ENCODE measurements around the gene CAMKMT.

CAMKMT gene

DNA sequence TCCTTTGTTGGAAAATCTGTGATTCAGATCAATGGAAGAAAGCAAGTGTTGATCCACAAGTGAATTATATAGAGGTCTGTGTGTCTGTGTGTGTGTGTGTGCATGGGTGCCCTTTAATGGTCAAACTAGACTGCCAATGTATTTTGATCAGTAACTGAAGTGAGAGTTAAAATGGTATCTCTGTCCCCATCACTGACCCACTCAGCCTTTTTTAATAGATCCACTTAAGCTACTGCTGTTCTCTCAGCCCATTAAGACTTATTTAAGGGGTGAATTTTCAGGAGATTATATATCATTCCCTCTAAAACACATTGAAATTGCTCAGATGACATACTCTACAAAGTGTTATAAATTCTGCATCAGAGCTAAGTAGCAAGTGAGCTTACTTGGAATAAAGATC lies 386.0 kb downstream of the CAMKMT start:
- H3K27me3 Mint-ChIP-seq: no peaks in the 10 kb centered on the region
- no peak overlapping the region for H3K4me3 Mint-ChIP-seq
- H3K4me1 Mint-ChIP-seq (ENCODE audit: low read depth): no peaks in the 10 kb centered on the region
- H3K9me3 Mint-ChIP-seq (ENCODE audit: low read depth): no peaks in the 10 kb centered on the region
- H3K36me3 Mint-ChIP-seq: peaks cover 41% of the 10 kb centered on the region
- no peak overlapping the region for H3K27ac Mint-ChIP-seq

- no peaks in the 10 kb centered on the region for H3K9me3 Mint-ChIP-seq (ENCODE audit: low read depth)
- H3K4me1 Mint-ChIP-seq (ENCODE audit: low read depth): peaks cover 3% of the 10 kb centered on the region
- H3K36me3 Mint-ChIP-seq: peaks cover 32% of the 10 kb centered on the region
- H3K27me3 Mint-ChIP-seq: no peaks in the 10 kb centered on the region
- no peak overlapping the region for H3K27ac Mint-ChIP-seq
- no peak overlapping the region for H3K4me3 Mint-ChIP-seq
Measured at GRCh38 chr2:44751754-44752479, 390.2 kb downstream of the CAMKMT start.

GRCh38 chr2:44752761-44753160 lies 391.0 kb downstream of the CAMKMT start:
- Mint-ChIP-seq H3K27me3 (no peaks in the 10 kb centered on the region), H3K4me1 (ENCODE audit: low read depth) (peaks cover 3% of the 10 kb centered on the region), H3K36me3 (peaks cover 27% of the 10 kb centered on the region), H3K9me3 (ENCODE audit: low read depth) (no peaks in the 10 kb centered on the region), H3K27ac (no peak overlapping the region), H3K4me3 (no peak overlapping the region)

GRCh38 chr2:44753552-44754285 lies 392.0 kb downstream of the CAMKMT start:
- Mint-ChIP-seq H3K4me3 (no peak overlapping the region), H3K27ac (no peak overlapping the region), H3K4me1 (ENCODE audit: low read depth) (peaks cover 3% of the 10 kb centered on the region), H3K36me3 (peaks cover 27% of the 10 kb centered on the region), H3K9me3 (ENCODE audit: low read depth) (no peaks in the 10 kb centered on the region), H3K27me3 (no peaks in the 10 kb centered on the region)

DNA sequence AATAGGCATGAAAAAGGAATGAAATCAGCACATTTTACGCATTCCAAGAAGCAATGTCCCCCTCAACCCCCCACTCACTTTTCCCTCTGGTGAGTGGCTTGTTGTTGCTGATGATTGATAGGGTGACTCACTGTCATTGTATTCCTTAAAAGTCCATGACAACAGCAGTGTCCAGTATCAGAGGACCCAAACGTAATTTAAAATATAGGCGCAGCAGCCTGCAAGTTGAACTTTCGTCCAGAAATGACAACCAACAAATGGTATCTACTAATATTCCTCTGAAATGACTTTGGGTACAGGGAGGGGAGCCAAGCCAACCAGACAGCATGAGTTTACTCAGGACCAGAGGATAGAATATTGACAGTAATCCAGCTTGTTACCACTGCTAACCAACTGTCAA lies 396.8 kb downstream of the CAMKMT start:
- no peak overlapping the region for H3K4me3 Mint-ChIP-seq
- no peak overlapping the region for H3K27ac Mint-ChIP-seq
- peaks cover 15% of the 10 kb centered on the region for H3K36me3 Mint-ChIP-seq
- no peaks in the 10 kb centered on the region for H3K9me3 Mint-ChIP-seq (ENCODE audit: low read depth)
- H3K4me1 Mint-ChIP-seq (ENCODE audit: low read depth): no peaks in the 10 kb centered on the region
- H3K27me3 Mint-ChIP-seq: no peaks in the 10 kb centered on the region

GRCh38 chr2:44759823-44760222 lies 398.1 kb downstream of the CAMKMT start:
- no peak overlapping the region for H3K4me3 Mint-ChIP-seq
- no peak overlapping the region for H3K27ac Mint-ChIP-seq
- no peaks in the 10 kb centered on the region for H3K9me3 Mint-ChIP-seq (ENCODE audit: low read depth)
- no peaks in the 10 kb centered on the region for H3K27me3 Mint-ChIP-seq
- H3K4me1 Mint-ChIP-seq (ENCODE audit: low read depth): no peaks in the 10 kb centered on the region
- peaks cover 12% of the 10 kb centered on the region for H3K36me3 Mint-ChIP-seq

DNA sequence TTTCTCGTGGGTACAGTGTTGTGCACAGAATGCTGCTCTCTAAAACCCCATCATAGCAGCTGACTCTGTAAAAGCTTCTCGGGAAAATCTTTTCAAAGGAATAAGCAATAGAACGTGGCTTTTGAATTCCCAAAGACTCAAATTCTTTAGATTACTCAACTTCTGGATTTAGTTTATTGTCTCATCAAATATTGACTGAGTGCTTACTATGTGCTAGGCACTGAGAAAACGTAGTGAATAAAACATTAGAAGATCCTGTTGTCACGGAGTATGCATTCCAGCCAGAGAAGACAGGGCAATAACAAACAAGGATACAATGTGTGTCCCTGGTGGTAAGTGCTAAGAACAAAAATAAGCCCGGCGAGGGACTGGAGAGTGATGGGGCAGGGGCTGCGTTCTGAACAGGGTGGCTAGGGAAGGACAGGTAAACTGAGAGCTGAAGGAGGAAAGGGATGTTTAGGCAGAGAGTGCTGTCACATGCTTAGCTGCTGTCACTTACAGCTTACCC lies 401.6 kb downstream of the CAMKMT start:
- no peaks in the 10 kb centered on the region for H3K4me1 Mint-ChIP-seq (ENCODE audit: low read depth)
- peaks cover 18% of the 10 kb centered on the region for H3K36me3 Mint-ChIP-seq
- no peaks in the 10 kb centered on the region for H3K27me3 Mint-ChIP-seq
- H3K4me3 Mint-ChIP-seq: no peak overlapping the region
- no peaks in the 10 kb centered on the region for H3K9me3 Mint-ChIP-seq (ENCODE audit: low read depth)
- H3K27ac Mint-ChIP-seq: no peak overlapping the region

DNA sequence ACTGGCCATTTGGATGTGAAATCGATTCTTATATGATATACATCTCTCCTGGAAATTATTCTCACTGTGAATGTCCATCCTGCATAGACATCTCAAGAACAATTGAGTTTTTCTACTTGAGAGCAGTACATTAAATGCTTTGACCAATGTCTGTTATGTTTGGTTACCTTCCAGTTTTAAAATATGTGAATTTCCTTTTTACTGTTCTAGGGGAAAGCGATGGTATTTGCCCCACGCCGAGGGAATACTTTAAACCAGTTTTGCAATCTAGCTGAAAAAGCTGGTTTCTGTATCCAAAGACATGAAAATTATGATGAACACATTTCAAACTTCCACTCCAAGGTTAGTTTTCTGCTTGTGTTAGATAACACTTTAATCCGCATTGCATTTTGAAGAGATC lies 404.5 kb downstream of the CAMKMT start:
- H3K4me1 Mint-ChIP-seq (ENCODE audit: low read depth): no peaks in the 10 kb centered on the region
- no peaks in the 10 kb centered on the region for H3K27me3 Mint-ChIP-seq
- H3K4me3 Mint-ChIP-seq: no peak overlapping the region
- no peaks in the 10 kb centered on the region for H3K9me3 Mint-ChIP-seq (ENCODE audit: low read depth)
- peaks cover 13% of the 10 kb centered on the region for H3K36me3 Mint-ChIP-seq
- no peak overlapping the region for H3K27ac Mint-ChIP-seq

- Mint-ChIP-seq H3K36me3 (peaks cover 13% of the 10 kb centered on the region), H3K27ac (no peak overlapping the region), H3K27me3 (no peaks in the 10 kb centered on the region), H3K4me3 (no peak overlapping the region), H3K9me3 (ENCODE audit: low read depth) (no peaks in the 10 kb centered on the region), H3K4me1 (ENCODE audit: low read depth) (no peaks in the 10 kb centered on the region)
Measured at GRCh38 chr2:44766777-44767176, 405.0 kb downstream of the CAMKMT start.

GRCh38 chr2:44767691-44768090 lies 405.9 kb downstream of the CAMKMT start:
- no peaks in the 10 kb centered on the region for H3K9me3 Mint-ChIP-seq (ENCODE audit: low read depth)
- no peak overlapping the region for H3K4me3 Mint-ChIP-seq
- H3K27ac Mint-ChIP-seq: no peak overlapping the region
- no peaks in the 10 kb centered on the region for H3K27me3 Mint-ChIP-seq
- H3K4me1 Mint-ChIP-seq (ENCODE audit: low read depth): no peaks in the 10 kb centered on the region
- H3K36me3 Mint-ChIP-seq: peaks cover 19% of the 10 kb centered on the region

DNA sequence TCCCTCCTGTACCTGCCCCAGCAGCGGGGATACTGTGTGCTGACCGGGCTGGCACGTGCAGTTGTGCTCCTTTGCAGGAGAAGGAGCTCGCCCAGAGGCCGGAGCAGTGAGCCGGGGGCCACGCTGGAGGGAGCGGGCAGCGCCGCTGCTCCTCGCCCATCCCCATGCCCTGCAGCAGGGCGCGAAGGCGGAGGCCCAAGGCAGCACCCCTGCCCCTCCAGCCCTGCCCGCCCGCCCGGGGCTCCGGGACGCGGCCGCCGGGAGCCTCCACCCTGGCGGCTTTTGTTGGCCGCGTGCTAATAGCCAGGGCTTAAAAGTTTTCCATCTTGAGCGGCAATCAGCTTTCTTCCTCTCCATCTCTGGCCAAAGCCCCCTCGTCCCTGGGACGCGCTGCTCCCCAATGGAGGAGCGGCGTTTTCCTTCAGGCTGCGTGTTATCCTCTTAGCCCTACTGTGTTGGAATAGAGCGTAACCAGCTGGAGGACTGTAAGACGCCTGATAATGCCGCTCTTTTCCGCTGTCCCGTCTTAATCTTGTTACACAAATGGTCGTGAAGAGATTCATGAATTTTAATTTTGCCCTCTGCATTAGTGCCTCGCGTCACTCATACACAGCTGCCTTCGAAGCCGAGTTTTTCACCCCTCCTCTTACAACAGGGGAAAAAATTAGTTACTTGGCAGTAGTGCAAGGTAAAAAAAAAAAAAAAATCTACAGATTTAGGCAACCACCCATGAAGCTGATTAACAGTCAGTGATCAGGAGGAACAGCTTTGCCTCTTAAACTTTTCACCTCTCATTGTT lies 406.9 kb downstream of the CAMKMT start:
- Mint-ChIP-seq H3K36me3 (peaks cover 19% of the 10 kb centered on the region), H3K27ac (no peak overlapping the region), H3K27me3 (no peaks in the 10 kb centered on the region), H3K4me3 (no peak overlapping the region), H3K9me3 (ENCODE audit: low read depth) (no peaks in the 10 kb centered on the region), H3K4me1 (ENCODE audit: low read depth) (no peaks in the 10 kb centered on the region)

DNA sequence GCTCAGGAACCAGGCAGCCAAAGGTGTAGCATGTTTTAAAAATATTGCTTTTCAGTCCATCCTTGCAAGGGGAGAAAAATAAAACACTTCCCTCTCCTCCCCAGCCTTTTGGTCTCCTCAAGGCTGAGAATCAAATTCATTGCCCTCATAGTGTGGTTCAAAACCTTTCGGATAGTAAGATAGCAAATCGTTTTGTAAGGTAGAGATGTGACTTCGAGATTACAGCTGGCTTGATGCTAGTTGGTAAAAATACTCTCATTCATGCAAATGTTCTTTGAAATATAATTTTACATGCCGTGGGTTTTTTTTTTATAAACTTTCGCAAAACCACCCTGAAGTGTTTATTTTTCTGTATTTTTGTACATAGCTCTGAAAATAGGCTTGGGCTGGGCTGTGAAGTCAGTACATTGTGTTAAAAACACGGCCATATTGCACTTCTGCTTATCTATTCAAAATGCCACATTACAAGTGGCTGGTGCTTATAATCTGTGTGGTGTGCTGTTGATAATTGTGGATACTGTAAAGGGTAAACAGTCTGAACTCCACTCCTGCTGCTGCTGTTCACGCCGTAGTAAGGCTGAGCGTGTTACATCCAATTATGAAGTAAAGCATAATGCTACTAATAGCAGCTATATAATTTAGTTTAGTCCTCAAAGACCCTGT lies 407.7 kb downstream of the CAMKMT start:
- H3K27ac Mint-ChIP-seq: no peak overlapping the region
- H3K9me3 Mint-ChIP-seq (ENCODE audit: low read depth): no peaks in the 10 kb centered on the region
- no peak overlapping the region for H3K4me3 Mint-ChIP-seq
- peaks cover 19% of the 10 kb centered on the region for H3K36me3 Mint-ChIP-seq
- H3K4me1 Mint-ChIP-seq (ENCODE audit: low read depth): no peaks in the 10 kb centered on the region
- H3K27me3 Mint-ChIP-seq: no peaks in the 10 kb centered on the region

DNA sequence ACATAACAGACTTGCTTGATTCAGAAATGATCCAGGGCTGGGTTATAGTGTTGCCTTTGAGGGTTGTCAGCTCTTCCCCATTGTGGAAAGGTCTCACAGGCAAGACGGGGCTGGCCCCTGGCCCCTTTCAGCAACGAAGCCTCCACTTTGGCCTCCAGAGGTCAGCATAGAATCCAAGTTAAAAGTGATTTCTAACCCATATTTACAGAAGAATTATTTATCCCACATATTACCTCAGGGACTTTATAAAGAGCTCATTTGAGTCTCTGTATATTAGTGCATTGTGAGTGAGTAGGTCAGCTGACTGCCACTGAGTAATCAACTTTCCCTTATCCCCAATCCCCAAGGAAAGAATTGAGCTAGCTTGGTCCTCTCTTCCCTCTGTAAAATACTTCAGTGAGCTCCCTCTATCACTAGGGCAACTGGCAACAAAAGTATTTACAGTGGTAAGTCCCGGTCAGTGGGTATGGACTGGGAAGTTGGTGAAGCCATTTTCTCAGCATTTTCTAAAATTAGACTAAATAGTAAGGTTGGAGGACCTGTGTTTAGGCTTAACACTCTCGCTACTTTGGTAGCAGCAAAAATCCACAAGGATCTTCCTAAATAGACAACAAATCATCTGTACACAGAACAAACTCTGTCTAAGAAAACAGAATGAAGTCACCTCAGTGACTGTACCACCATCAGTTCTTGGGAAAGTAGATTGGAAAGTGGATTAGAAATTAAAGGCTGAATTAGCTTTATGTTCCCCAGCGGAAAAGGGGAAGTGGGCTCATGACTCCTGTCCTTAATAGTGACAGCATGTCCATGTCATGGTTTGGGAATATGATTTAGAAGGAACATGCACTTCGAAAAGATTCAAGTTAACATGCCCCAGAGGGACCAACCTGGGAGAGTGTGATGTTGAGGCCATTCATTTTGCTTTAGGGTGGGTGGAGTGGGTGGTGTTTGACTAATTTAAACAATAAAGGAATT lies 408.8 kb downstream of the CAMKMT start:
- no peak overlapping the region for H3K27ac Mint-ChIP-seq
- H3K4me1 Mint-ChIP-seq (ENCODE audit: low read depth): no peaks in the 10 kb centered on the region
- no peaks in the 10 kb centered on the region for H3K9me3 Mint-ChIP-seq (ENCODE audit: low read depth)
- no peak overlapping the region for H3K4me3 Mint-ChIP-seq
- H3K27me3 Mint-ChIP-seq: no peaks in the 10 kb centered on the region
- peaks cover 19% of the 10 kb centered on the region for H3K36me3 Mint-ChIP-seq

GRCh38 chr2:44771522-44771921 lies 409.8 kb downstream of the CAMKMT start:
- Mint-ChIP-seq H3K4me1 (ENCODE audit: low read depth) (no peaks in the 10 kb centered on the region), H3K36me3 (peaks cover 18% of the 10 kb centered on the region), H3K27me3 (no peaks in the 10 kb centered on the region)

More at GRCh38 chr2:44771522-44771921, 409.8 kb downstream of the CAMKMT start:
- no peaks in the 10 kb centered on the region for H3K9me3 Mint-ChIP-seq (ENCODE audit: low read depth)
- no peak overlapping the region for H3K4me3 Mint-ChIP-seq
- H3K27ac Mint-ChIP-seq: no peak overlapping the region
